ENCODE data around the gene THTPA.
A peak's percentile ranks its signal among the peaks of the same experiment; 100 is the strongest.
"Not testable (repeated sequence)": the region's sequence is repeated elsewhere in the genome, so short reads cannot be mapped to it uniquely, and the experiment has no call there.

The THTPA gene

GRCh38 chr14:23580948-23581281, 24.8 kb downstream of the THTPA start:
- H3K4me3 ChIP-seq (ENCODE audit: low read depth, low read length), result no peak overlapping the region
- TF ChIP-seq MAX (IDR thresholded peaks at IDR 0.05; ENCODE audit: low read depth, low read length) (no peak), CTCF (IDR thresholded peaks at IDR 0.05; ENCODE audit: low read depth, low read length) (no peak), POLR2A (IDR thresholded peaks at IDR 0.05; ENCODE audit: extremely low read depth, insufficient read length) (no peak), MYC (IDR thresholded peaks at IDR 0.05; ENCODE audit: low read depth, low read length) (no peak)
- DNase-seq (ENCODE audit: low read depth), result no peak

- TF ChIP-seq CTCF (IDR thresholded peaks at IDR 0.05; ENCODE audit: low read depth, low read length) (no peak), MYC (IDR thresholded peaks at IDR 0.05; ENCODE audit: low read depth, low read length) (no peak), POLR2A (IDR thresholded peaks at IDR 0.05; ENCODE audit: extremely low read depth, insufficient read length) (no peak), MAX (IDR thresholded peaks at IDR 0.05; ENCODE audit: low read depth, low read length) (no peak)
- DNase-seq (ENCODE audit: low read depth), result no peak
- no peak overlapping the region for H3K4me3 ChIP-seq (ENCODE audit: low read depth, low read length)
Measured at GRCh38 chr14:23582906-23583760, 27.1 kb downstream of the THTPA start.

- not testable (repeated sequence) for H3K4me3 ChIP-seq (ENCODE audit: low read depth, low read length); DNase-seq (ENCODE audit: low read depth)
Measured at GRCh38 chr14:23583761-23584526, 27.9 kb downstream of the THTPA start.

GRCh38 chr14:23584527-23585203, 28.6 kb downstream of the THTPA start:
- DNase-seq (ENCODE audit: low read depth); H3K4me3 ChIP-seq (ENCODE audit: low read depth, low read length): not testable (repeated sequence)

- DNase-seq (ENCODE audit: low read depth), result peak; percentile 81
- TF ChIP-seq MAX (IDR thresholded peaks at IDR 0.05; ENCODE audit: low read depth, low read length) (peak; percentile 31; the same call in 1 of the 2 replicates), POLR2A (IDR thresholded peaks at IDR 0.05; ENCODE audit: extremely low read depth, insufficient read length) (no peak), CTCF (IDR thresholded peaks at IDR 0.05; ENCODE audit: low read depth, low read length) (peak; percentile 76), MYC (IDR thresholded peaks at IDR 0.05; ENCODE audit: low read depth, low read length) (peak; percentile 54)
- no peak overlapping the region for H3K4me3 ChIP-seq (ENCODE audit: low read depth, low read length)
Measured at GRCh38 chr14:23588884-23589598, 33.0 kb downstream of the THTPA start.

- no peak for DNase-seq (ENCODE audit: low read depth)
- no peak for TF ChIP-seq MAX (IDR thresholded peaks at IDR 0.05; ENCODE audit: low read depth, low read length)
- TF ChIP-seq POLR2A (IDR thresholded peaks at IDR 0.05; ENCODE audit: extremely low read depth, insufficient read length), result no peak
- TF ChIP-seq MYC (IDR thresholded peaks at IDR 0.05; ENCODE audit: low read depth, low read length), result no peak
- no peak for TF ChIP-seq CTCF (IDR thresholded peaks at IDR 0.05; ENCODE audit: low read depth, low read length)
- H3K4me3 ChIP-seq (ENCODE audit: low read depth, low read length), result no peak overlapping the region
Measured at GRCh38 chr14:23589606-23590005, 33.5 kb downstream of the THTPA start.

All from NB4 (cell line).